PC-3 (cell line): ENCODE data around the gene FOXP3.

ENCODE experiments used
- EZH2phosphoT487 ChIP-seq: fragments of 300-600 bp; sonication (generic); IDR thresholded peaks from 2 replicates; pipeline ENCODE4 v1.6.1; 2018; ENCODE audit warnings: mild to moderate bottlenecking, antibody characterized with exemption, low read length, borderline replicate concordance
- TF ChIP-seq, protein P1 (sequence below): fragments of 300-600 bp; sonication (generic); conservative IDR thresholded peaks from 2 replicates; pipeline ENCODE4 v1.5.1; 2017; ENCODE audit warnings: antibody characterized with exemption, low read depth, mild to moderate bottlenecking, low read length

DNA sequence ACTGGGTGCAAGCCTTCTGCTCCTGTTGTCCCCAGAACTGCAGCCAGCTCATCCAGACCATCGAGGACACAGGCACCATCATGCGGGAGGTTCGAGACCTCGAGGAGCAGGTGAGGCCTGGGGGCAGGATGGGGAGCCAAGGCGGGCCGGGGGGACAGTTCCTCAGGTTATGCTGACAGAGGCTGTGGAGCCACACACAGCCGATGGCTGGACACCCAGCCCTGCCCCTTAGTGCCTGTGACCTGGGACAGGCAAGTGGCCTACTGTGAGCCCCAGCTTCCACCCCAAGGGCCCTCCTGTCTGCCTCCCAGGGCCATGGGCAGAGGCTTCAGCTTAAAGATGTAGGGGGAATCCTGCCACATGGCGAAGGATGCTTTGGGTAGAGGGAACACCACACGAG is 14.9 kb downstream of the FOXP3 start:
- TF ChIP-seq, protein P1, sequence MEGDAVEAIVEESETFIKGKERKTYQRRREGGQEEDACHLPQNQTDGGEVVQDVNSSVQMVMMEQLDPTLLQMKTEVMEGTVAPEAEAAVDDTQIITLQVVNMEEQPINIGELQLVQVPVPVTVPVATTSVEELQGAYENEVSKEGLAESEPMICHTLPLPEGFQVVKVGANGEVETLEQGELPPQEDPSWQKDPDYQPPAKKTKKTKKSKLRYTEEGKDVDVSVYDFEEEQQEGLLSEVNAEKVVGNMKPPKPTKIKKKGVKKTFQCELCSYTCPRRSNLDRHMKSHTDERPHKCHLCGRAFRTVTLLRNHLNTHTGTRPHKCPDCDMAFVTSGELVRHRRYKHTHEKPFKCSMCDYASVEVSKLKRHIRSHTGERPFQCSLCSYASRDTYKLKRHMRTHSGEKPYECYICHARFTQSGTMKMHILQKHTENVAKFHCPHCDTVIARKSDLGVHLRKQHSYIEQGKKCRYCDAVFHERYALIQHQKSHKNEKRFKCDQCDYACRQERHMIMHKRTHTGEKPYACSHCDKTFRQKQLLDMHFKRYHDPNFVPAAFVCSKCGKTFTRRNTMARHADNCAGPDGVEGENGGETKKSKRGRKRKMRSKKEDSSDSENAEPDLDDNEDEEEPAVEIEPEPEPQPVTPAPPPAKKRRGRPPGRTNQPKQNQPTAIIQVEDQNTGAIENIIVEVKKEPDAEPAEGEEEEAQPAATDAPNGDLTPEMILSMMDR, result no peak
- TF ChIP-seq EZH2phosphoT487, result no peak
